ENCODE data around the gene NFE2L1.
A peak's percentile ranks its signal among the peaks of the same experiment; 100 is the strongest.

The NFE2L1 gene

DNA sequence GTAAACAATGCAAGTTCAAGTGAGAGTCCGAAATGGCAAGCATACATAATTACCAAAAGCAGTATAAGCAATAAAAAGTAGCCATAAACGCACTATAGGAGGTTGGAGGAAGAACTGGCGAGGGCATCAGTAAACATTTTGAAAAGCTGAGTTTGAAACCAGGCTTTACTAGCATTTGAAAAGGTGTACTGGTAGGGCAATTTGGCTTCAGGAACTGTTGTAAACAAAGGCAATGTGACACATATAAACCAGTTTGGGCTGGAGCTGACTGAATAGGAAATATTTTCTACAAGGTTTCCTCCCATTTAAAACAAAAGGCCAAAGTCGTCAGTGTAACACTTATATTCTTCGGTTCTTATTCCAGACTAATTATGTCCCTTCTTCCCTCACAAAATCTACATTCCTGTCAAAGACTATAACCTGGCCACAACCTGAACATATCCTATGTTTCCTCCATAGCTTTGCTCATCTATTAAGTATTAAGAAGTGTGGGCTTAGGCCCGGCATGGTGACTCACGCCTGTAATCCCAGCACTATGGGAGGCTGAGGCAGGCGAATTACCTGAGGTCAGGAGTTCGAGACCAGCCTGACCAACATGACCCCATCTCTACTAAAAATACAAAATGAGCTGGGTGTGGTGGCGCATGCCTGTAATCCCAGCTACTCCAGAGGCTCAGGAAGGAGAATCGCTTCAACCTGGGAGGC, 45.3 kb downstream of the NFE2L1 start:
- ChIA-PET POLR2A (no interaction called here), CTCF (no interaction called here)
- no peak for DNase-seq (ENCODE audit: extremely low spot score)
- TF ChIP-seq BHLHE40 (IDR thresholded peaks at IDR 0.05; ENCODE audit: borderline replicate concordance) (no peak), SUZ12 (IDR thresholded peaks at IDR 0.05) (no peak)

DNA sequence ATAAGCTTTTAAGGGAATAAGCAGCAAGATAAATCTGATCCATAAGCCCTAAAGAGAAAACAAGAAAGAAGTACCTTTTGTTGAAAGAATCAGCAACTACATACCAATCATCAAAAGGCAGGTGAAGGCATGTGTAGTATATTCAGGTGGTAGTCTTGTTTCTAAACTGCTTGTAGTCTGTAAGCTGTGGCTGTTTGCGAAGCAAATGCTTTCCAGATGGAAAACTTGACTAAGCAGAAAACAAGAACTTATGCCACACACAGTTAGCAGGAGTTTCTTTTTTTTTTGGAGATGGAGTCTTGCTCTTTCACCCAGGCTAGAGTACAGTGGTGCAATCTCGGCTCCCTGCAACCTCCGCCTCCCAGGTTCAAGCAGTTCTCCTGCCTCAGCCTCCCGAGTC, 47.5 kb downstream of the NFE2L1 start:
- no peak for DNase-seq (ENCODE audit: extremely low spot score)
- CTCF ChIA-PET, result interaction anchor here (0.6 to 1.3 kb wide), 2 partner anchors 16 to 534 kb away, joined by 3 to 7 read pairs; no protein-coding TSS in a partner anchor
- POLR2A ChIA-PET, result no interaction called here

DNA sequence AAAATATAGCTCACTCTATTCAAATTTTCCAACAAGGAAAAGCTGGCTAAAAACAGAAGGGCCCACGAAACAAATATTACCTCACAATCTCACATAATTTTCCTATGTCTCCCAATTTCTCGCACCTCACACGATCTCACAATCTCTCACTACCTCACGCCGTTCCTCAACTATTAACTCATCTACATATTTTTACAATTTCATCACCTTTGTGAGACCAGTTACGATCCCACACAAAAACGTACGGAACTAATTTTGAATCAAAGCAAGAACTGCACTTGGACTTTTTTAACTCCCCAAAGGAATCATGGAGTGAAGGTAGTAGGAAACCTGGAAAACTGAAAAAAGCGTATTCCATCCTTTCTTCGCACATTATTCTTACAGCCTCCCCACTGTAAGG, 52.0 kb downstream of the NFE2L1 start:
- CTCF ChIA-PET, result interaction anchor here (1.1 to 2.7 kb wide), 3 partner anchors 14 to 88 kb away, joined by 3 to 15 read pairs (median 4); no protein-coding TSS in a partner anchor
- POLR2A ChIA-PET, result interaction anchor here (0.6 to 2.5 kb wide), 16 partner anchors 8 to 82 kb away, joined by 3 to 19 read pairs (median 4); partner anchors contain the start of gene NFE2L1
- no peak for DNase-seq (ENCODE audit: extremely low spot score)
- TF ChIP-seq ELF4 (IDR thresholded peaks at IDR 0.05), result no peak
- no peak for TF ChIP-seq CTBP1 (IDR thresholded peaks at IDR 0.05; ENCODE audit: borderline replicate concordance)
- TF ChIP-seq FOXA1 (IDR thresholded peaks at IDR 0.05), result no peak
- TF ChIP-seq SP1 (IDR thresholded peaks at IDR 0.05), result no peak
- TF ChIP-seq TARDBP (IDR thresholded peaks at IDR 0.05), result no peak
- TF ChIP-seq, protein P1, sequence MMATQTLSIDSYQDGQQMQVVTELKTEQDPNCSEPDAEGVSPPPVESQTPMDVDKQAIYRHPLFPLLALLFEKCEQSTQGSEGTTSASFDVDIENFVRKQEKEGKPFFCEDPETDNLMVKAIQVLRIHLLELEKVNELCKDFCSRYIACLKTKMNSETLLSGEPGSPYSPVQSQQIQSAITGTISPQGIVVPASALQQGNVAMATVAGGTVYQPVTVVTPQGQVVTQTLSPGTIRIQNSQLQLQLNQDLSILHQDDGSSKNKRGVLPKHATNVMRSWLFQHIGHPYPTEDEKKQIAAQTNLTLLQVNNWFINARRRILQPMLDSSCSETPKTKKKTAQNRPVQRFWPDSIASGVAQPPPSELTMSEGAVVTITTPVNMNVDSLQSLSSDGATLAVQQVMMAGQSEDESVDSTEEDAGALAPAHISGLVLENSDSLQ (IDR thresholded peaks at IDR 0.05), result no peak
- TF ChIP-seq ARNT (IDR thresholded peaks at IDR 0.05), result no peak
- no peak for TF ChIP-seq BHLHE40 (IDR thresholded peaks at IDR 0.05; ENCODE audit: borderline replicate concordance)

More for the DNA sequence above, 47.5 kb downstream of the NFE2L1 start:
- TF ChIP-seq CTBP1 (IDR thresholded peaks at IDR 0.05; ENCODE audit: borderline replicate concordance) (no peak), SP1 (IDR thresholded peaks at IDR 0.05) (no peak), NFRKB (IDR thresholded peaks at IDR 0.05) (no peak), LEF1 (IDR thresholded peaks at IDR 0.05; ENCODE audit: borderline replicate concordance) (no peak), BHLHE40 (IDR thresholded peaks at IDR 0.05; ENCODE audit: borderline replicate concordance) (no peak)
- TF ChIP-seq, protein P1 (IDR thresholded peaks at IDR 0.05), result no peak

- ChIA-PET POLR2A (interaction anchor here (0.6 to 2.5 kb wide), 20 partner anchors 8 to 501 kb away, joined by 3 to 19 read pairs (median 4); partner anchors contain the start of gene NFE2L1), CTCF (interaction anchor here (0.5 to 1.2 kb wide), 5 partner anchors 14 to 238 kb away, joined by 3 to 6 read pairs (median 3); no protein-coding TSS in a partner anchor)
- DNase-seq (ENCODE audit: extremely low spot score), result peak; percentile 60
Observed at GRCh38 chr17:48100591-48101011, 52.4 kb downstream of the NFE2L1 start.

DNA sequence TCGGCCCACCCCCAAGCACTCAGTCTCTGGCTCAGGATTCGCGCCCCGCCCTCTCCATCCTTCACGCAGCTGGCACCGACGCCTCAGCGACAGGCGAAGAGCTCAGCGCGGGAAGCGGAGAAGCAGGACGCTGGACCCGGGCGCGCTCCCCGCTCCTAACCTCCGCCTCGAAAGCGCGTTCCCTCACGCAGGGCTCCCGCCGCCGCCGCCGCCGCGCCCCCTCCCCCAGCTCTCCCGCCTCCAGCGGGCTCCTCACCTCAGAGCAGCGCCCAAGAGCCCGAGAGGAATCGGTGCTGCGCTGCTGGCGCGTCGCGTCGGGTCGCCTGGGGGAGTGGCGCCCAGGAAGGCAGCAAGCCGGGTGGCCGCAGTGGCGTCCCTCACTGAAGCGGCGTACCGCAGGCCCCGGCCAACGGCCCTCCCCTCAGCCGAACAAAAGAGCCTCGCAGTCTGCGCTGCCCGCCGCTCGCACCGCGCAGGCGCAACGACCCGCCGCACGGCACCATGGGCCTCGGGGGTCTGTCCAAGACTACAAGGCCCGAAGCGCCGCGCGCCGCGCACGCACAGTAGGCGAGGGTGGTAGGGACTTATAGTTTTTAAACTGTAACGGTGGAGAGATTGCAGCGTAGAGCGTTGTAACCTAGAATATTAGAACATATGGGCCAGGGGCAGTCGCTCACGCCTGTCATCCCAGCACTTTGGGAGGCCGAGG, 53.0 kb downstream of the NFE2L1 start, which contains the start of gene CBX1:
CBX1 (minus strand) TSS at position 467 of the 709 bp plus-strand sequence. CDS start 24,474 bp downstream, outside the sequence.
- DNase-seq (ENCODE audit: extremely low spot score), result peak; percentile 95
- POLR2A ChIA-PET, result interaction anchor here (0.6 to 2.5 kb wide), 17 partner anchors 11 to 500 kb away, joined by 3 to 19 read pairs (median 5); partner anchors contain the start of gene NFE2L1
- CTCF ChIA-PET, result interaction anchor here (0.5 to 0.9 kb wide), 3 partner anchors 20 to 237 kb away, joined by 3 to 6 read pairs (median 3); no protein-coding TSS in a partner anchor
- TF ChIP-seq SUZ12 (IDR thresholded peaks at IDR 0.05) (no peak), L3MBTL2 (conservative IDR thresholded peaks at IDR 0.05) (peak; percentile 81), TARDBP (IDR thresholded peaks at IDR 0.05) (no peak), ZNF384 (IDR thresholded peaks at IDR 0.05) (no peak), NFRKB (IDR thresholded peaks at IDR 0.05) (no peak), HDGF (IDR thresholded peaks at IDR 0.05; ENCODE audit: borderline replicate concordance) (0 out of 2 replicates have a peak, but pooled peaks have one; percentile 41), FOXK2 (IDR thresholded peaks at IDR 0.05) (no peak), SP1 (IDR thresholded peaks at IDR 0.05) (no peak), FOXM1 (IDR thresholded peaks at IDR 0.05; ENCODE audit: borderline replicate concordance) (peak; percentile 16; the same call in 1 of the 2 replicates), ELF4 (IDR thresholded peaks at IDR 0.05) (no peak), BHLHE40 (IDR thresholded peaks at IDR 0.05; ENCODE audit: borderline replicate concordance) (no peak), CTBP1 (IDR thresholded peaks at IDR 0.05; ENCODE audit: borderline replicate concordance) (no peak), LEF1 (IDR thresholded peaks at IDR 0.05; ENCODE audit: borderline replicate concordance) (0 out of 2 replicates have a peak, but pooled peaks have one; percentile 27), ARNT (IDR thresholded peaks at IDR 0.05) (no peak), FOXA1 (IDR thresholded peaks at IDR 0.05) (no peak)
- TF ChIP-seq, protein P1 (IDR thresholded peaks at IDR 0.05), result peak; percentile 78

More at GRCh38 chr17:48100591-48101011, 52.4 kb downstream of the NFE2L1 start:
- peak; percentile 45 for TF ChIP-seq L3MBTL2 (conservative IDR thresholded peaks at IDR 0.05)
- TF ChIP-seq NFRKB (IDR thresholded peaks at IDR 0.05), result no peak
